ENCODE data around the gene STK16. TPM values are rescaled to one million over a fixed set of nuclear protein-coding genes. Genes with fewer than 3 reads are reported as not detected.

Gene STK16
- total RNA-seq, 1 donor from 2014 or later = 29.1 TPM

DNA sequence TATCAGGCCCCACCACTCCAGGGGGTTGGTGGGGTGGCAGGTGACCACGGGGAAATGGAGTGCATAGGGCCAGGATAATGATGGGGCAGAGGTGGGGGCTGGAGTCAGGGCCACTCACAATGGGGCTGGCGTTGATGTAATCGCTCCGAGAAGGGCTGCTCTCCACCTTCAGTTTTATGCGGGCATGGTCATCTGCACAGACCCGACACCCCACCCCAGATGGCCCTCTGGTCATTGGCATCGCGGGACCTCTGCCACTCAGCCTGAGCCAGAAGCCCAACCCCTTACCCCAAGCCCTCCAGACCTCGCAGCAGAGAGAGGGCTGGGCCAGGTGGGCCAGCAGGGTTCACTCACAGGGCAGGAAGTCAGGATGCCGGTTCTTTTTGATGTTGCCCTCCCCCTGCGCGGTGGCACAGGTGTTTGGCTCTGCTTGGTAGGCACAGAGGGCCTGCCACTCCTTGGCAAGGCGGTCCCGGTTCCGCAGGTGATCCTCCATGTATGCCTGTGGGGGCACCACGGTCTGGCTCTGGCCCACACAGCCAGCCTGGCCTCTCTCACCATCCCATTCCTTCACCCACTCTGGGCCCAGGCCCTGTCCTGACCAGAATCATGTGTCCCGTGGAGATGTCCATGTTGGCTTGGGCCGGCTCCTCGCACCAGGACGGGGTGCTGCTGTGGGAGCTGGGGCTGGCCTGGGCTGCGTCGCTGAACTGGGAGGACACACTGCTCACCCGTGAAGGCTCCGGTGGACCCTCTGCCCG, 51.5 kb downstream of the STK16 start:
- Mint-ChIP-seq H3K9me3 (no peaks in the 10 kb centered on the region), H3K27ac (no peak overlapping the region), H3K4me1 (peaks cover 17% of the 10 kb centered on the region), H3K36me3 (ENCODE audit: low read depth) (no peaks in the 10 kb centered on the region), H3K27me3 (peaks cover 17% of the 10 kb centered on the region), H3K4me3 (no peak overlapping the region)
- no peak for DNase-seq
- intact Hi-C loops (cut with micrococcal nuclease) = loop anchor here (2.0 kb wide), 1 partner anchor 238 kb away; no protein-coding TSS in a partner anchor

DNA sequence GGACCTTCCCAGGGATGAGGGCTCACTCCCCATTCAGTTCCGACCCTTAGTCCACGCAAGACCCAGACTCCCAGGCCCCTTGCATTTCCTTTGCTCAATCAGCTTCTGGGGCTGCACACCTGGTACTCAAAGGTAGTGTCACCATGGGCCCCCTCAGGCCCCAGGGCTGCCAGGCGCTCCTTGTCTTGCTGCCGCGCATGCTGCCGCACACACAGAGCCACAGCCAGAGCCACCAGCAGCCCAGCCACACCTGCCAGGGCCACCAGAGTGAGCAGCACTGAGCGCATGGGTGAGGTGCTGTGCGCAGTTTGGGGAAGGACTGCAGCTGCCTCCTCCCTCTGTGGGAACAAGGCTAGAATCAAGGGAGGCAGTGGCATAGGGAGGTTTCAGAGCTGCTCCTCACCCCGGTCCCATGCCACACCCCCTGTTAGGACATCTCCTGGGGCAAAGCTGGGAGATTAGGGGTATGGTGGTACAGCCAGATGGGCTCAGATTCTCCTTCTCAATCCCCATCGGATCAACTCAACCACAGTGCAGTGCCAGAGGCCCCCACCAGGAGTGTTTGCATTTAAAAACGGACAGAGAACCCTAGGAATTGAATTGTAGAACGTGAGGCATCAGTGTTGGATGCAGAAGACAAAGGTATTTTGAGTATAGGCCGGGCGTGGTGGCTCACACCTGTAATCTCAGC, 52.6 kb downstream of the STK16 start:
- H3K27me3 Mint-ChIP-seq = peaks cover 21% of the 10 kb centered on the region
- no peak for DNase-seq
- peaks cover 17% of the 10 kb centered on the region for H3K4me1 Mint-ChIP-seq
- no peak overlapping the region for H3K27ac Mint-ChIP-seq
- no peak overlapping the region for H3K4me3 Mint-ChIP-seq
- intact Hi-C loops (cut with micrococcal nuclease) = loop anchor here (1.0 to 2.0 kb wide), 3 partner anchors 19 to 239 kb away; partner anchors contain the start of genes DNAJB2 and NHEJ1
- H3K36me3 Mint-ChIP-seq (ENCODE audit: low read depth) = no peaks in the 10 kb centered on the region
- H3K9me3 Mint-ChIP-seq = no peaks in the 10 kb centered on the region

DNA sequence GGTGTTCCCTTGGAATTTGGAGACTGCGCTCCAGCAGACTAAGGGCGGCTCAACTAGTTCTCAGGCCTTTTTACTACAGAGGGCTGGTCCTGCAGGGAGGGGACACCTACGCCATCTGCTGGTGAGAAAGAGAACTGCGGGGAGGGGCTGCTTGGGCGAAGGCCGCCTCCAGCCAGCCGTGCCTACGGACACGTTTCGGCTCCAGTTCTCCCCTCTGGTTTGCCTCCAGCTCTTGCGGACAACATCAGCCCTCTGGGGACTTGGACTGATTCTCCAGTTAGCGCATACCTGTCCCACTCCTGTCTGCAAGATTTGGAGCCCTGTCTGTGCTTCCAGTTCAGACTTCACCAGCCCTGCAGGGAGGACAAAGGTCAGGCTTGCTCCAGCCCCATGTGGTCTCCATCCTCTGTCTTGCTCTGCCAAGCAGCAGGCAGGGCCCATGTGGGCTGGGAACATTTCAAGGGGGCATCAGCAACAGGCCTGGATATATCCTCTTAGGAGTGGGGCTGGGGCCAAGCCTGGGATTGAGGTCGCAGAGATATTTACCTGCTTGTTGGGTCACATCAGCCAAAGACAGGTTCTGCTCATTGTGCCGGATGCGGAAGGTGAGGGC, 53.6 kb downstream of the STK16 start:
- peak overlapping the region; percentile 47 for H3K4me3 Mint-ChIP-seq
- peak; percentile 97 for DNase-seq
- H3K9me3 Mint-ChIP-seq = no peaks in the 10 kb centered on the region
- H3K27ac Mint-ChIP-seq = no peak overlapping the region
- intact Hi-C loops (cut with micrococcal nuclease) = loop anchor here (1.0 kb wide), 2 partner anchors 20 to 139 kb away; partner anchors contain the start of genes DNAJB2 and NHEJ1
- no peaks in the 10 kb centered on the region for H3K36me3 Mint-ChIP-seq (ENCODE audit: low read depth)
- H3K4me1 Mint-ChIP-seq = peaks cover 17% of the 10 kb centered on the region
- peaks cover 27% of the 10 kb centered on the region for H3K27me3 Mint-ChIP-seq

DNA sequence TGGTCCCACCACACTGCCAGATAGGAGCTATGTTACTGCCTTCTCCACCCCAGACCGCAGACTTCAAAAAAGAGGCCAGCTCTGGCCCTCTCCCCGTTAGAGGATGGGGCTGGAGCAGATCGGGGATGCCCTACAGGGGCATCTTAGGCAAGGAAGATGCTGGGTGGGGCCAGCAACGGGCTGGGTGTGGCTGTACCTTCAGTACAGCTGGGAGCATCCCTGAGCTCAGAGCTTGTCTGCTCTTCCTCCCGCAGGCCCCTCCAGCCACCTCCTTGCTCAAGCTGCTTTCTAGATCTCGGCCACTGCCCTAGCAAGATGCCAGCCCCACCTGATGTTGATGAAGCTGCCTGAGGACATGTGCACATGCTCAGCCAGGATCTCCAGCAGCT, 54.1 kb downstream of the STK16 start:
- intact Hi-C loops (cut with micrococcal nuclease) = no loop called here
- DNase-seq = no peak

More for the DNA sequence above, 54.1 kb downstream of the STK16 start:
- Mint-ChIP-seq H3K27me3 (peaks cover 29% of the 10 kb centered on the region), H3K4me3 (peak overlapping the region; percentile 47), H3K4me1 (peaks cover 13% of the 10 kb centered on the region), H3K27ac (no peak overlapping the region), H3K36me3 (ENCODE audit: low read depth) (no peaks in the 10 kb centered on the region), H3K9me3 (no peaks in the 10 kb centered on the region)

Other genes with a start within 250 kb of the STK16 start
- gene CFAP65, start 204.0 kb upstream of the STK16 start, total RNA-seq = not detected in 2 replicates
- gene IHH, start 184.6 kb upstream of the STK16 start, total RNA-seq = not detected in 2 replicates
- gene NHEJ1, start 84.7 kb upstream of the STK16 start, total RNA-seq = 20.7 and 22.8 TPM in 2 replicates
- gene SLC23A3, start 75.5 kb upstream of the STK16 start, total RNA-seq = 1.8 and 2.3 TPM in 2 replicates
- 62.0 and 62.6 TPM in 2 replicates for gene CNPPD1, start 68.6 kb upstream of the STK16 start, total RNA-seq
- 54.1 and 57.4 TPM in 2 replicates for gene RETREG2, start 67.2 kb upstream of the STK16 start, total RNA-seq
- 36.7 and 37.4 TPM in 2 replicates for gene ZFAND2B, start 38.7 kb upstream of the STK16 start, total RNA-seq
- 28.8 TPM in 2 replicates for gene ABCB6, start 26.5 kb upstream of the STK16 start, total RNA-seq
- gene ATG9A, start 15.8 kb upstream of the STK16 start, total RNA-seq = 61.6 and 67.2 TPM in 2 replicates
- 144 and 149 TPM in 2 replicates for gene ANKZF1, start 15.7 kb upstream of the STK16 start, total RNA-seq
- 4.6 and 4.9 TPM in 2 replicates for gene GLB1L, start within 50 bp of the STK16 start, total RNA-seq
- not detected in 2 replicates for gene TUBA4B, start 7.8 kb downstream of the STK16 start, total RNA-seq
- gene TUBA4A, start 8.4 kb downstream of the STK16 start, total RNA-seq = 235 and 240 TPM in 2 replicates
- 49.7 and 52.4 TPM in 2 replicates for gene DNAJB2, start 33.9 kb downstream of the STK16 start, total RNA-seq
- gene PTPRN, start 63.9 kb downstream of the STK16 start, total RNA-seq = 0.07 TPM in 1 of 2 replicates, not detected in the other
- not detected in 2 replicates for gene RESP18, start 87.3 kb downstream of the STK16 start, total RNA-seq
- gene DNPEP, start 142.4 kb downstream of the STK16 start, total RNA-seq = 129 and 148 TPM in 2 replicates
- not detected in 2 replicates for gene DES, start 172.9 kb downstream of the STK16 start, total RNA-seq
- gene SPEG, start 189.4 kb downstream of the STK16 start, total RNA-seq = 0.07 TPM in 1 of 2 replicates, not detected in the other

Measured in activated CD4-positive, alpha-beta T cell treated with anti-CD3 and anti-CD28 coated beads, Interleukin-2, amount 10 ng/mL, durations not matched to agents 24 days and 14 days (primary cell).